ENCODE measurements around the gene ZC3H18.

The ZC3H18 gene

GRCh38 chr16:88536971-88537751, 33.0 kb upstream of the ZC3H18 start:
- no peak for DNase-seq (ENCODE audit: low read depth)
- no peak overlapping the region for H3K4me3 ChIP-seq (ENCODE audit: low read depth, low read length)
- no peak for TF ChIP-seq CTCF (conservative IDR thresholded peaks at IDR 0.05; ENCODE audit: low read depth, low read length)

GRCh38 chr16:88537859-88538258, 32.3 kb upstream of the ZC3H18 start:
- no peak for DNase-seq (ENCODE audit: low read depth)
- H3K4me3 ChIP-seq (ENCODE audit: low read depth, low read length): no peak overlapping the region
- TF ChIP-seq CTCF (conservative IDR thresholded peaks at IDR 0.05; ENCODE audit: low read depth, low read length): no peak

GRCh38 chr16:88538366-88539060, 31.7 kb upstream of the ZC3H18 start:
- TF ChIP-seq CTCF (conservative IDR thresholded peaks at IDR 0.05; ENCODE audit: low read depth, low read length): no peak
- H3K4me3 ChIP-seq (ENCODE audit: low read depth, low read length): no peak overlapping the region

GRCh38 chr16:88539261-88539651, 30.9 kb upstream of the ZC3H18 start:
- DNase-seq (ENCODE audit: low read depth): no peak
- no peak for TF ChIP-seq CTCF (conservative IDR thresholded peaks at IDR 0.05; ENCODE audit: low read depth, low read length)
- H3K4me3 ChIP-seq (ENCODE audit: low read depth, low read length): no peak overlapping the region

More at GRCh38 chr16:88538366-88539060, 31.7 kb upstream of the ZC3H18 start:
- no peak for DNase-seq (ENCODE audit: low read depth)

GRCh38 chr16:88539652-88540345, 30.4 kb upstream of the ZC3H18 start:
- DNase-seq (ENCODE audit: low read depth): no peak
- no peak overlapping the region for H3K4me3 ChIP-seq (ENCODE audit: low read depth, low read length)
- no peak for TF ChIP-seq CTCF (conservative IDR thresholded peaks at IDR 0.05; ENCODE audit: low read depth, low read length)

GRCh38 chr16:88540346-88540977, 29.7 kb upstream of the ZC3H18 start:
- H3K4me3 ChIP-seq (ENCODE audit: low read depth, low read length): no peak overlapping the region
- no peak for DNase-seq (ENCODE audit: low read depth)
- TF ChIP-seq CTCF (conservative IDR thresholded peaks at IDR 0.05; ENCODE audit: low read depth, low read length): no peak

Measured in choroid plexus epithelial cell (primary cell).